Muscle of leg (tissue), 11 donors: ENCODE measurements around the gene GFOD1. TPM values are rescaled to one million over a fixed set of nuclear protein-coding genes. Genes with fewer than 3 reads are reported as not detected.
"Not testable (repeated sequence)": the region's sequence is repeated elsewhere in the genome, so short reads cannot be mapped to it uniquely, and the experiment has no call there.

Experiments
- DNase-seq: peaks from one replicate; pipeline ENCODE4 v3.0.0; 2013
- H3K27ac ChIP-seq: one replicate; pipeline ENCODE4 v1.5.1; 2013; ENCODE audit warnings: mild to moderate bottlenecking, low read length, control low read depth
- H3K27me3 ChIP-seq: one replicate; pipeline ENCODE4 v1.6.1; 2013; ENCODE audit warnings: low read length; ENCODE audit not compliant: control insufficient read depth, insufficient read depth
- H3K36me3 ChIP-seq: one replicate; pipeline ENCODE4 v1.6.1; 2013; ENCODE audit warnings: low read length; ENCODE audit not compliant: control insufficient read depth, insufficient read depth
- H3K4me1 ChIP-seq: one replicate; pipeline ENCODE4 v1.6.1; 2013; ENCODE audit warnings: low read length; ENCODE audit not compliant: control insufficient read depth, insufficient read depth
- H3K4me3 ChIP-seq: one replicate; pipeline ENCODE4 v1.5.1; 2013; ENCODE audit warnings: low read length, control low read depth
- H3K9me3 ChIP-seq: replicated peaks from 2 replicates; pipeline ENCODE4 v1.6.1; 2013; ENCODE audit warnings: low read depth, low read length; ENCODE audit not compliant: control insufficient read depth
- WGBS: methylation state at CpG from one replicate; pipeline ENCODE4 v1.1.5; 2013; ENCODE audit warnings: missing lambda C conversion rate; ENCODE audit not compliant: insufficient coverage; 5-methylcytosine and 5-hydroxymethylcytosine counted together
- polyA plus RNA-seq, 8 donors: library from polyadenylated mRNA; unstranded; fragments of 120-200 nt; gene quantifications; one replicate each; pipeline versions ENCODE4 v1.2.1 to v1.2.3, GENCODE V29; 2013; ENCODE audit warnings: inconsistent platforms in 1 of 8, low replicate concordance in 1 of 8; ENCODE audit not compliant: insufficient read length in 8 of 8, insufficient read depth in 1 of 8
- total RNA-seq: library from RNA; stranded (reverse); fragments of 120-200 nt; gene quantifications from one replicate; pipeline ENCODE4 v1.2.4, GENCODE V29; 2013

Gene GFOD1
- total and polyA plus RNA-seq, 9 donors = 2.1 to 4.1 (median 2.6) TPM

- H3K4me3 ChIP-seq = peak within 1 kb of the TSS; percentile 84
- peaks cover 7% of the 10 kb centered on the region for H3K4me1 ChIP-seq
- peak within 1 kb of the TSS; percentile 92 for H3K27ac ChIP-seq
- H3K27me3 ChIP-seq = no peaks in the 10 kb centered on the region
- H3K9me3 ChIP-seq = no peaks in the 10 kb centered on the region
- DNase-seq = peak; percentile 96
- peaks cover 15% of the 10 kb centered on the region for H3K36me3 ChIP-seq
- WGBS = under 1% methylated on average over 55 of the region's 63 CpGs
These were observed 159.1 kb downstream of the GFOD1 start, which contains the start of gene TBC1D7 for GRCh38 chr6:13328076-13328874. TSS of gene TBC1D7 (minus strand) at chr6:13328537. CDS start at chr6:13326898, 1,639 bp downstream.

- peak; percentile 49 for DNase-seq
- Histone ChIP-seq H3K4me3 (peak overlapping the region; percentile 84), H3K9me3 (no peaks in the 10 kb centered on the region), H3K27ac (peak overlapping the region; percentile 92), H3K36me3 (peaks cover 17% of the 10 kb centered on the region), H3K4me1 (peaks cover 7% of the 10 kb centered on the region), H3K27me3 (no peaks in the 10 kb centered on the region)
- 4% methylated on average over 4 of the region's 10 CpGs for WGBS
These were observed 159.7 kb downstream of the GFOD1 start for GRCh38 chr6:13327691-13328075.

GRCh38 chr6:13326031-13326586 is 161.3 kb downstream of the GFOD1 start:
- not testable (repeated sequence) for H3K4me3 ChIP-seq, H3K27ac ChIP-seq, DNase-seq, H3K9me3 ChIP-seq, H3K27me3 ChIP-seq, H3K4me1 ChIP-seq
- 80% methylated on average over 1 of the region's 3 CpGs for WGBS
- peaks cover 29% of the 10 kb centered on the region for H3K36me3 ChIP-seq

DNA sequence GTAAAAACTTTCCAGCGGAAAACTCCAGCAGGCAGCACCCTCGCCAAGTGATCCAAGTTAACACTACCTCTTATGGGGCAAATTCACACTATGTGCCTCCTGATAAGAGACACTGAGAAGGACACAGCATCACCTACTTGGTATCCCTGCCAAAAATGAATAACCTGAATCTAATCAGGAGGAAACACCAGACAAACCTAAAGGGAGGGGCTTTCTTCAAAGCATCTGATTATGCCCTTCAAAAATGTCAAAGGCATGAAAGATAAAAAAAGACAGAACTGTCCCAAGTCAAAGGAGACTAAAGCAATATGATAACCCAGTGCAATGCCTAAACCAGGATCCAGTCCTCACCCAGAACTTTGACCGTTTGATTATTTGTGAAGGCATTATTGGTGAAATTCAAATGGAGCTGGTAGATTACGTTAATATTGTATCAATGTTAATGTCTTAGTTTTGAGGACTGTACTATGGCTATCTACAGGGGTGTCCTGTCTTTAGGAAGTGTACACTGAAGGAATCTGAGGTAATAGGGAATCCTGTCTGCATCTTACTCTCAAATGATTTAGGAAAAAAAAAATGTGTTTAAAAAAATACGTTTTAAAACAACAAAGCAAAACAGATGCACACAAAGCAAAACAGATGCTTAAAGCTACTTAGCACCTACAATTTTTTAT is 167.4 kb downstream of the GFOD1 start:
- Histone ChIP-seq H3K4me1 (no peaks in the 10 kb centered on the region), H3K9me3 (no peaks in the 10 kb centered on the region), H3K36me3 (peaks cover 68% of the 10 kb centered on the region), H3K4me3 (no peak overlapping the region), H3K27ac (no peak overlapping the region), H3K27me3 (no peaks in the 10 kb centered on the region)
- DNase-seq = no peak
- 100% methylated on average over 1 of the region's 5 CpGs for WGBS

DNA sequence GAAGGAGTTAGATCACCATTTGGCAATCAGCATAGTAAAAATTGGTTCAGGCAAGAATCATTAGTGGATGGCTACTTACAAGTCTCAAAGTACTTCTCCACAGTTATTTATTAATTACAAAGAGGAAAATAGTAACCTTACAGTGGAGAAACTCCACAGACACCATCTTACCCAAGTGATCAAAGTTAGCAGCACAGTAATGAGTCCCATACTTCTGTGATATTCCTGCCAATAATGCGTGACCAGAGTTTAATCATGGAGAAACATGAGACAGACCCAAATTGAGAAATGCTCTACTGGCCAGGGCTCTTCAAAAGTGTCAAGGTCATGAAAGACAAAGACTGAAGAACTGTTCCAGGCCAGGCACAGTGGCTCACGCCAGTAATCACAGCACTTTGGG is 168.6 kb downstream of the GFOD1 start:
- no peaks in the 10 kb centered on the region for H3K4me1 ChIP-seq
- peaks cover 66% of the 10 kb centered on the region for H3K36me3 ChIP-seq
- H3K27ac ChIP-seq = no peak overlapping the region
- no peaks in the 10 kb centered on the region for H3K9me3 ChIP-seq
- DNase-seq = no peak
- H3K27me3 ChIP-seq = no peaks in the 10 kb centered on the region
- H3K4me3 ChIP-seq = no peak overlapping the region
- WGBS = 86% methylated on average over 2 of the region's 2 CpGs

DNA sequence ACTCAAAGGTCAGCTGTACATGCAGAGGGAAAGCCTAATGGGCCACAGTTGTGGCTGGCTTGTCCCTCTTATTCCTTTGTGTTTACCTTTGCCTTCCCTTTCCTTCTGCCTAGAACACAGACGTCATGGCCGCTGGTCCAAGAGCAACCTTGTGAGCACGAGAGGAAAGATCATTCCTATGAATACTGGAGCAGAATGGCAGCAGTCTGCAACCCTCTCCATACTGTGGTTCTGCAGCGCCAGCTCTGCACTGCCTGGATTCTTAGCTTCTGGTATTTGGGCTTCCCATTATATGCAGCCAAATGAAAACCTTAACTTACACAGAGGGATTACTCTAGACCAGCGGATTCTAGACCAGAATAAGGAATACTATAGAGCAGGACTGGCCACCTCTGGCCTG is 171.5 kb downstream of the GFOD1 start:
- no peaks in the 10 kb centered on the region for H3K4me1 ChIP-seq
- H3K36me3 ChIP-seq = peaks cover 54% of the 10 kb centered on the region
- H3K27me3 ChIP-seq = no peaks in the 10 kb centered on the region
- H3K4me3 ChIP-seq = no peak overlapping the region
- DNase-seq = no peak
- WGBS = 95% methylated on average over 5 of the region's 5 CpGs
- no peak overlapping the region for H3K27ac ChIP-seq
- no peaks in the 10 kb centered on the region for H3K9me3 ChIP-seq

DNA sequence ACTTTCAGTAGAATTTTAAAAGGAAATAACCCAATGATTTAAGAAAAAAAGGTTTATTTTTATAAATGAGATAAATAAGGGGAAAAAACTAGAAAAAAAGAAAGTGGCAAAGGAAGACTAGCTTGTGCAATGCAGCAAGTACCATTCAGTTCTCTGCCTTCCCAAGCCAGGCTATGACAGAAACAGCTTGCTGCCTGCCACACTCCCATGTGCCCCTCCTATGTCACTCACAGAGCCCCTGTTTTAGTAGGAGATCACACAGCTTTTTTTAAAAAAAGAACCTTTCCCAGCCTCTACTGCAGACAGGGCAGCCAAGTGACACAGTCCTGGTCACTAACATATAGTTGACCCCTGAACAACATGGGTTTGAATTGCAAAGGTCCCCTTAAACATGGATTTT is 172.6 kb downstream of the GFOD1 start:
- Histone ChIP-seq H3K27me3 (no peaks in the 10 kb centered on the region), H3K4me3 (no peak overlapping the region), H3K9me3 (no peaks in the 10 kb centered on the region), H3K36me3 (peaks cover 46% of the 10 kb centered on the region), H3K27ac (no peak overlapping the region), H3K4me1 (no peaks in the 10 kb centered on the region)
- DNase-seq = no peak

GRCh38 chr6:13311155-13311554 is 176.2 kb downstream of the GFOD1 start:
- no peaks in the 10 kb centered on the region for H3K27me3 ChIP-seq
- H3K4me1 ChIP-seq = peaks cover 3% of the 10 kb centered on the region
- WGBS = no CpG with 5 or more reads among the region's 1 CpG
- H3K27ac ChIP-seq = no peak overlapping the region
- peaks cover 41% of the 10 kb centered on the region for H3K36me3 ChIP-seq
- DNase-seq = no peak
- H3K4me3 ChIP-seq = no peak overlapping the region
- no peaks in the 10 kb centered on the region for H3K9me3 ChIP-seq

DNA sequence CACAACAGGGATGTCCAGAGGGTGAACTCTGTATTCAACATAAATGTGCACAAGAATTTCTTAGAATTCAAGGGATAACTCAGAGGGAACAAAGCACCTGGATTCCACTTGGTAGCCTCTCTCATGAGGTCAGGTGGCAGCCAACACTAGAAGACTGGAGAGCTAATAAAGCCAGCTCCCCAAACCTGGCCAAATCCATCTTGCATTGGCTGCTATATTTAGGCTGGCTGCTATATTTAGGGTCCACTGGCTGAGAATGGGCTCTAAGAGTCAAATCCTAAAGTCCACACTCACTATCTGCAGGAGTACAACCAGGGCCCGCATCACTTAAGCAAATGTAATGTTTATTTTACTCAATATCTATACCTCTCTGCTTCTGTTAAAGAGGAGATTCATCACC is 179.1 kb downstream of the GFOD1 start:
- no peak overlapping the region for H3K27ac ChIP-seq
- no peak for DNase-seq
- WGBS = no CpG with 5 or more reads among the region's 1 CpG
- H3K27me3 ChIP-seq = no peaks in the 10 kb centered on the region
- no peaks in the 10 kb centered on the region for H3K9me3 ChIP-seq
- no peak overlapping the region for H3K4me3 ChIP-seq
- H3K4me1 ChIP-seq = peaks cover 11% of the 10 kb centered on the region
- H3K36me3 ChIP-seq = peaks cover 26% of the 10 kb centered on the region
